HG03108 (cell line): ENCODE measurements around the gene MAP3K5.
"Not testable (repeated sequence)": the region's sequence is repeated elsewhere in the genome, so short reads cannot be mapped to it uniquely, and the experiment has no call there.

Experiments used
- ATAC-seq: cut with Tn5 transposase; IDR thresholded peaks from one replicate; pipeline ENCODE4 v1.9.1; 2021; ENCODE audit warnings: moderate library complexity; ENCODE audit not compliant: unreplicated experiment

MAP3K5 gene

GRCh38 chr6:136612666-136613389 is 179.4 kb downstream of the MAP3K5 start:
- ATAC-seq: no peak

- ATAC-seq: no peak
Observed at GRCh38 chr6:136611746-136612145, 180.5 kb downstream of the MAP3K5 start.

- no peak for ATAC-seq
Observed at GRCh38 chr6:136611133-136611532, 181.1 kb downstream of the MAP3K5 start.

GRCh38 chr6:136609873-136610706 is 182.2 kb downstream of the MAP3K5 start:
- ATAC-seq: no peak

GRCh38 chr6:136608991-136609390 is 183.3 kb downstream of the MAP3K5 start:
- ATAC-seq: no peak

GRCh38 chr6:136607932-136608772 is 184.1 kb downstream of the MAP3K5 start:
- peak; percentile 71 for ATAC-seq

- no peak for ATAC-seq
Observed at GRCh38 chr6:136607204-136607931, 184.9 kb downstream of the MAP3K5 start.

GRCh38 chr6:136604928-136605510 is 187.3 kb downstream of the MAP3K5 start:
- no peak for ATAC-seq

GRCh38 chr6:136604328-136604825 is 187.9 kb downstream of the MAP3K5 start:
- no peak for ATAC-seq

- ATAC-seq: no peak
Observed at GRCh38 chr6:136600818-136601217, 191.5 kb downstream of the MAP3K5 start.

- ATAC-seq: no peak
Observed at GRCh38 chr6:136599329-136600011, 192.8 kb downstream of the MAP3K5 start.

GRCh38 chr6:136598048-136598447 is 194.2 kb downstream of the MAP3K5 start:
- ATAC-seq: no peak

GRCh38 chr6:136594671-136595070 is 197.6 kb downstream of the MAP3K5 start:
- ATAC-seq: no peak

GRCh38 chr6:136593748-136594490 is 198.4 kb downstream of the MAP3K5 start:
- peak; percentile 99 for ATAC-seq

- no peak for ATAC-seq
Observed at GRCh38 chr6:136592930-136593673, 199.2 kb downstream of the MAP3K5 start.

- ATAC-seq: no peak
Observed at GRCh38 chr6:136591617-136592016, 200.7 kb downstream of the MAP3K5 start.

GRCh38 chr6:136590846-136591245 is 201.4 kb downstream of the MAP3K5 start:
- not testable (repeated sequence) for ATAC-seq

GRCh38 chr6:136587527-136587926 is 204.8 kb downstream of the MAP3K5 start:
- no peak for ATAC-seq
